ENCODE results near the gene ONECUT3.
A peak's percentile ranks its signal among the peaks of the same experiment; 100 is the strongest.

ONECUT3 gene

DNA sequence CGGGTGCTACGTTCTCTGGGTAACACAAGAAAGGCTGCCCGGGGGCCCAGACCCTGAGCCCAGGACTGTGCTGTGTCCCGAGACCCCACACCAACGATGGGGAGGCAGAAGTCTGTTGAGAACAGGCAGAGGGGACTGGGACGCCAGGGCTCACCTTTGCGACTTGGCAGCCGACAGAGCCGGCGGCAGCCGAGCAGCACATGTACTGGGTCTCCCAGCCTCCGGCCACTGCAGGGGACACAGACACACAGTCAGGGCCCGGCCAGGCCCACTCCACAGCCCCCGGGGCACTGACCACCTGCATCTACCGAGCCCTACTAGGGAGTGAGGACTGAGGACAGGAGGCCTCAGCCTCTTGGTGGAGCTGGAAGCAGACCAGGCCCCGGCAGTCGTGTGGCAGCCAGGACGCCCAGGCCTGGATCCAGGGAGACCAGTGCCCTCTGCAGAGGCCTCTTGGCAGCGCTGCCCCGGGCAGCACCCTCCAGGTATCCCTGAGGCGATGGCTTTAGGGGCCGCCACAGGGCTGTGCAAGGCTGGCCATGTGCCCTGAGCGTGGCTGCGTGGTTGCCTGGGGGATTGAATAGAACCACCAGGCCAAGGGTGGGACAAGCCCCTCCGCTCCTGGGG, 64.4 kb downstream of the ONECUT3 start:
- DNase-seq, result no peak

DNA sequence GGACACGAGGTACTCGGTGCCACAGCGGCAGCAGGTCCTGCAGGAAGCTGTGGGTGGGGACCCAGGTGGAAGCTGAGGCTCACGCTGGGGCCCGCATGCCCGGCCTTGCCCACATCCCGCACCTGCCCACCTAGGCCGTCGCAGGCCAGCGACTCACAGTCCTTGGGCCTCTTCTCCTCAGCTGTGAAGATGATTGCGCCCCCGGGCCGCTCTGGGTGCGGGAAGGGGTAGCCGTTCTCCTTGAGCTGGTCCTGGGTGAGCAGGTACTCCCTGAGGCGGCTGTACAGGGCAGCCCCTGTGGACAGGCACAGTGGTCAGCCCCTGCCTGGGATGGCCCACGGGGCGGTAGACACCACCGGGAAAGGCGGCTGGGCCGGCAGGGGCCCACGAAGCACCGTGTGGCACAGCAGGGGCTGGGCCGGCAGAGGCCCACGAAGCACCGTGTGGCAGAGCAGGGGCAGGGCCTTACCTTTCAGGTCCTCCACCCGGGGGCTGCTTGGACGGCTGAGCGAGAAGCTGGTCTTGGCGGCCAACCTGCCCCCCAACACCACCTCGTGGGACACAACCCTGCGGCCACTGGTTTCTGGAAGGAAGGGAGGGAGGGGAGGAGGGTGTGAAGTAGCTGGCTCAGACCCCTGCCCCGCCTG, 65.4 kb downstream of the ONECUT3 start:
- no peak for DNase-seq

DNA sequence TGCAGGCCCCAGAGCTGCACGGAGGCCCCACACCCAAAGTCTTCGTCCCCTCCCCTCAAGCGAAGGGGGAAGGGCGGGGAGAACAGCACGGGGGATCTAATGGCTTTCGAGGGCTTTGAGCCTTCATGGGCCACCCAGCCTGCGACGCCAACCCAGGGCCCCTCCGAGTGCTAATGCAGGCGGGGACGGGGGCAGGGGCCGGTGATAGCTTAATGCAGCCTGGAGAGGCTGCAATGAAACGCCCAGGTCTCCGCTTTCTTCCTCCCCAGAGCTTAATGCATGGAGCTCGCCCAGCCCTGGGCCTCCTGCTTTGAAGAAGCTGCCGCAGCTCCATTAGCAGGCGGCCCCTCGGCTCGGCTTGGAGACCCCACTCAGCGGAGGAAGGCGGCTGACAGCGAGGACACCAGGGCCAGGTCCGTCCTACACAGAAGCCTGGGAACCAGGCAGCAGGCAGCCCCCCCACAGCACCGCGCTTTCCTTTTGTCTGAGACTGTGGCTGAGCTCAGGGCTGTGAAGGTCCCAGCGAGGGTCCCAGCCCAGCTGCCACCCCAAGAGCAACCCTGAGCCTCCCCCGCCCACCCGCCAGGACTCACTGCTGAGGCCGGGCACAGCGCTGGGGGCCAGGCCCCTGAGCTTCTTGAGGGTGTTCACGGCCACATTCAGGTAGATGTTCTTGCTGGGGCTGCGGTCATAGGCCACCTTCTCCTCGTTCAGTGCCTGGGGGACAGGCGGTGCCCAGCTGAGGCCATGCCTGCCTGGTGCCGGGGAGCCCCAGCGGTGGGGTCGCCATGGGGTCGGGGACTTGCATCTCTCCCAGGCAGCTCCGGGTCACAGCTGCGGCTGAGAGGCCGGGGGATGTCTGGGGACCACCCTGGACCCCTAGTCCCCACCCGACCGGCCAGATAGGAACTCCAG, 66.3 kb downstream of the ONECUT3 start:
- DNase-seq, result no peak

DNA sequence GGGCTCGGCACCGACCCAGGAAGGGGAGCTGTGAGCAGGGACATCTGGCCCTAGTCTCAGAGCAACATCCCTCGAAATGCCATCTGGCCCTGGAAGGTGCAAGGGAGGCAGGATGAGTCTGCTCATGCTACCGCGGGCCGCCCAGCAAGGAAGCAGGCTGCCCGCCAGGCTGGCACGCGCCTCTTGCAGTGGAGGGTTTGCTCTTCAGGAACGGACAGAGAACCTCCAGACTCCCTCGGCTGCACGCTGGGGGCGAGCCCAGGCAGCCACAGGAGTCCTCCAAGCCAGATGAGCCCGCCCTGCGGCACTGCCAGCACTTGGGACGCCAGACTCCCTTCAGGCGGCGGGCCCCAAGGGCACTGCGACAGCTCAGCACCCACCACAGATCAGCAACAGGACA, 68.9 kb downstream of the ONECUT3 start:
- DNase-seq, result no peak

DNA sequence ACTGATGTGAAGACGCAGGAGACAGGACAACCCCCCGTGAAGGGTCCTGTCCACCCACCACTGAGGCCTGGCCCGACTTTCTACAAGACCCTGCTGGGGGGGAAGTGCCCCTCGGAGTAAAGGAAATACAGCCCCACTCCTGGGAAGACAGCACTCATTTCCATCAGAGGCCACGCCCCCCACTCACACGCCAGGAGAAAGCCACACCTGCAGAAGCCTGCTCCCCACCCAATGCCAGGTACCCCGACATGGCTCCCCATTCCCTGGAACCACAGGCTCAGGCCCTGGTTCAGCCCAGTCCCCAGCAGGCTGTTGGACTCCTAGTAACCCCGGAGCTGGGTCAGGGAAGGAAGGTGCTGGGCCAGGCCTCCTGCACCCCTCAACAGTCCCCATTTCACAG, 69.7 kb downstream of the ONECUT3 start:
- no peak for DNase-seq

DNA sequence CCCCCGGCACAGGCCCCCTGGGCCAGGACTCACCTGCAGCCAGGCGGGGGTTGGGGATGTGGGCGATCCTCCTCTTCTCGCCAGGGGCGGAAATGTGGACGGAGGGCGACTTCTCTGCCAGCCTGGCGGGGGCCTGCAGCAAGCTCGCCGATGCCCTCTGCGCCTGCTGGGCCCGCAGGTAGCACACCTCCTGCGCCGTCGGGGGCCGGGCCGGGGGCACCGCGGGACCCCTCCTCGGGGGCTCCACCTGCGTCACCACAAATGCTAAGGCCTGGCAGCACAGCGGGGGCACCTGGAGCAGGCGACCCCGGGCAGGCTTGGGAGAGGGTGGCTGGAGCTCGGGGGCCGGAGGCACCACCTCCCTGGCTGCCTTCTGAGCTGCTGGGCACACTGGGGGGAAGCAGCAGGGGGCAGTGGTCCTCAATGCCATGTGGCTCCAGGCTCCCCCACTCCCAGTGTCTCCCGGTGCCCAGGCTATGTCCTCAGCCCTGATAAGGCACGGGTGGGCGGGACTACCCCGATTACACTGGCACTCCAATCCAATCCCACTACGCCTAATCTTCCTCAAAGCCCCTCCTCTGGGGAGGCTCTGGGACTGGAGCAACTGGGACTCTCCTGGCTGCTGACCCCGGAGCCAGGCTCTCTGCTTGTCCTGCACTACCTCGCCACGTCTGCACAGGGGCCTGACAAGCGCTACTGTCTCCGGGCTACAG, 70.4 kb downstream of the ONECUT3 start:
- no peak for DNase-seq

DNA sequence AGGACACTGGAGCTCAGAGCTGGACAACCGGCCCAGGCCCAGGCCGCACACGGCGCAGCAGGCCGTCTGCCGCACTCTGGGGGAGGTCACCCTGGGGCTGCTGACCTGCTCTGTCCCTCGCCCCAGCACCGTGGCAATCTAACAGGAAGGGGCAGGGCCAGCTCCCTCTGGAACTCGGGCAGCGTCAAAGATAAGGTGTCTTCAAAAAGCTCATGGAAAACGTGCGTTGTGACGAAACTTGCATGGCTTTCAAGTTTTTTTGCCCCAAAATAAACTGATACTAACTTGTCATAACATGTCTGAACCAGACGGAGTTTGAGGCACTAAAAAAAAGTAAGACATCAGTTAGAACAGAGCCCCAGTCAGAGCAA, 70.9 kb downstream of the ONECUT3 start:
- no peak for DNase-seq

DNA sequence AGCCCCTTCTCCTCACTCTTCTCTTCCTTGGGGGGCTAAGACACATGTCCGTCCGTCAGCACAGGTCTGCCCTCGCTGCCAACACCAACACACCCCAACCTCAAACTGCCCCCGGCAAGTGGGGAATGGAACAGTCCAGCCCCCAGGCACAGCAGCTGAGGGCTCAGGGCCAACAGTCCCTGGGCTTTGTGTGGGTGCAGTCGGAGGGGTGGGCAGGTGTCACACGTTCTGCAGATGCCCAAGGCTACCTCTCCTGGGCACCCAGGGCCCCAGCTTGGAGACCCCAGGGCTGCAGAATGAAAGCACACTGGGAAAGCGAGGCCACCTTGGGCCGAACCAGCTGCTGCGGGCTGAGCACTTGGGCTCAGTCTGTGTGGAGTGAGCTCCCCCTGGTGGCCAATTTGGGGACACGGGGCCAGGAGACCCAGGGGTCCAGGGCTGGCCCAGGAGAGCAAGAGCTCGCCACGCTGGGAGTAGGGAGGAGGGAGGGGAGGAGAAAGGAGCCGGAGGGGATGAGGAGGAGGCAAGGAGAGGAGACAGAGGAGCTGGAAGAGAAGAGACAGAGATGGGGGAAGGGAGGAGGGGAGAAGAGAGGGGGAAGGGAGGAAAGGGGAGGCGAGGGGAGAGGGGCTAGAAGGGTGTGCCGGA, 72.7 kb downstream of the ONECUT3 start:
- DNase-seq, result peak; percentile 87

DNA sequence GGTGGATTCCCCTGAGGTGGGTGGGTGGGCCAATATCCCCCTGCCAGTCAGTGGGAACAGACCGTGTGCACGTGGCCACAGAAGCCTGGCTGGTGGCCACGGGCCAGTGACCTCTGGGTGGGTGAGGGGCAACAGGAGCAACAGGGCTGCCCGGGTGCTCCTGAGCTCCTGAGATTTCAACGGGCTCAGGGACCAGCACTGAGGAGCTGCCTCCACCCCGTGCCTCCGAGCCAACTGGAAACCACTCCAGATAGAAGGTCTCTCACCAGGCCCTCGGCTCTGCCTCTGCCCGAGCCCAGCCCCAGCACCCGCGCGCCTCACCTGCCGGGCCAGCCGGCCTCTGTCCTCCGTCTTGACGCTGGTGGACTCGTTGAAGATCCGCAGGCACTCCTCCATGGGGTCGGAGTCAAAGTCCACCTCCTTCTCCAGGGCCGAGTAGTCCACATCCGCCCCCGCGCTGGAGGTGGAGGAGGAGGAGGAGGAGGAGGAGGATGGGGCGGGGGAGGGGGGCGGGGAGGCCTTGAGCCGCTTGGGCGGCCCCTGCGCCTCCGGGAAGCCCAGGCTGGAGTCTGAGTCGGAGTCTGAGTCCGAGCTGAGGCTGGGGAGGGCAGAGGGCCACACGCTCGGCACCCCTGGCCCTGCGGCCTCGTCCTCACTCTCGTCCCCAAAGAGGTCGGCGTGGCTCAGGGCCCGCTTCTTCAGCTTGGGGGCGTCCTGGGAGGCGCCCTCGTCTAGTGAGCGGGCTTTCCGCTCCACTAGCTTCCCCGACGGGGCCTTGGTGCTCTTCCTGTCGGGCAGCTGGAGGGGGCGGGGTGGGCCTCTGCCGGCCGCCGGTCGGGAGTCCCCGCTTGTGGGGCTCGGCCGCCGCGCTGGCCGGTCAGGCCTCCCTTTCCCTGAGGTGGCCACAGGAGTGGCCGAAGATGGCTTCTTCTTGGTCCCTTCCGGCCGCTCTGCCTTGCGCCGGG, 73.5 kb downstream of the ONECUT3 start:
- no peak for DNase-seq

DNA sequence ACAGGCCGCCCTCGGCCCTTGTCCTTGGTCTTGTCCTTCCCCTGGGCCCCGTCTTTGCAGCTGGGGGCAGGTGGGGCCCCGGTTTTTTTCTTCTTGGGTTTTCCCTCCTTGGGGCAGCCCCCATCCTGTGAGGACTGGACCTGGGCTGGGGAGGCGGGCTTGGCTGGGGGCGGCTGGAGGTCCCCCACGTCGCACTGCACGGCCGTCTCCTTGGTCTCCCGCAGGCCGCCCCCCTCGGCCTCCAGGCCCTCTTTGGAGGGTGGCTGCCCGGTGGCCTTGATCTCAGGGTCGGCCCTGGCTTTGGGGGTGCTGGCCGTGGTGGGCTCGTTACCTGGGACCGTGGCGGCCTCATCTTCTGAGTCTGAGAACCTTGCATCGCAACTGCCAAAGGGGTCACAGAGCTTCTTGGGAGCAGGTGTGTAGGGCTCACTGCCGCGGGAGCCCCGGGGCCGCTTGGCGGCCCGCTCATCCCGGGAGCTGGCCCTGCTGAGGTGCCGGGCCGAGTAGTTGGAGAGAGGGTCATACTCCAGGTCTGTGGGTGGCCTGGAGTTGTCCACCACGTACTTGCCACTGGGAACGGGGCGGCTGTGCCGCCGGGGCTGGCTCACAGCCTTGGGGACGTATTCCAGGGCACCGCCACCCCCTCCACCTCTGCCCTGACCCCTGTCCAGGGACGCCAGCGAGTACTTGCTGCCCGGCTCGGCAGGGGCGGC, 74.4 kb downstream of the ONECUT3 start:
- DNase-seq, result no peak

DNA sequence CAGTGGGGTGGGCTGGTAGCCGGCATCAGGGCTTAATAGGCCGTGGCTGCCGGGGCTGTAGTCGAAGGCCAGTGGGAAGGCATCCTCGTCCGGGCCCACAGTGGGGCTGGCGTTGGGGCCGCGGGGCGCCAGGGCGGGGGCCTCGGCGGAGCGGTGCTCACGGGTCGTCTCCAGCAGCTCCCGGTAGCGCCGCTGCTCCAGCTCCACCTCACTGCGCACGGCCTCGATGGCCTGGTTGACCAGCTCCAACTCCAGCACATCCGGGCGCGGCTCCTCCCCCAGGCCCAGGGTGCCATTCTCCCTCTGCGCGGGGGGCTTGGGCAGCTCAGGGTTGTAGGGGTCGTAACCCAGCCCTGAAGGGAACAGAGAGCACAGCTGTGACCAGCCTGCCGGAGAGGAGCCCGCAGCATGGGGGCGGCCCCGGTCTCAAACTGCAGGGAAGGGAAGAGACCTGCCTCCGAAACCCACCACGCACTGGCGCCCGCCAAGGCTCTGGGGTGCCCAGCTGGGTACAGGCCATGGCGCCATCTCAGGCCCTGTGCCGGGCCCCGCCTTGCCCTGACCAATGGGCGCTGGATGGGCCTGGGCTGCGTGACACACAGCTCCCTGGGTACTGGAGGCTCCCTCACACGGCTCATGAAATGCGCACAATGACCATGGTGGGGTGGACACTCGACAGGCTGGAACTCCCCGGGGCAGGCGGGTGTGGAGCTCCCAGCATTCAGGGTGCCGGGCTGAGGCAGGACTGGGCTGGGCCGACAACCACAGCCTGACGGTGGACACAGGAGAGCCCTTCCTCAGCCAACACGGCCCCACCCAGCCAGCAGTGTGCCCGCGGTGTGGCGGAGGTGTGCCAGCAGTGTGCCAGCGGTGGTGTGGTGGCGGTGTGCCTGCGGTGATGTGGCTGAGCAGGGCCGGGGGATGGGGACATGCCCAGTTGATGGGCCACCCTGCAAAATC, 75.3 kb downstream of the ONECUT3 start:
- no peak for DNase-seq

DNA sequence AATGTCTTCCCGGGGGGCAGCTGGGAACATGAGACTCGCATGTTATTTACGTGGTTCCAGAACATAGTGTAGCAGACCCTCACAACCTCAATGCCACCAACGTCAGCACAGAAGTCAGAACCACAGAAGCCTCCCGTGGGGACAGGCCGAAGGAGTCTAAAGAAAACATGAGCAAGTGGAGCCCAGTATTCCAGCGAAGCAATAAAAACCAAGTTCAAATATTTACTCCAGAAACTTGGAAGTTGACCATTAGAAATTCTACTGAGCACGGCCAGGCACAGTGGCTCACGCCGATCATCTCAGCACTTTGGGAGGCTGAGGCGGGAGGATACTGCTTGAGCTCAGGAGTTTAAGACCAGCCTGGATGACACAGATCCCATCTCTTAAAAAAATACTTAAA, 76.7 kb downstream of the ONECUT3 start:
- DNase-seq, result no peak

DNA sequence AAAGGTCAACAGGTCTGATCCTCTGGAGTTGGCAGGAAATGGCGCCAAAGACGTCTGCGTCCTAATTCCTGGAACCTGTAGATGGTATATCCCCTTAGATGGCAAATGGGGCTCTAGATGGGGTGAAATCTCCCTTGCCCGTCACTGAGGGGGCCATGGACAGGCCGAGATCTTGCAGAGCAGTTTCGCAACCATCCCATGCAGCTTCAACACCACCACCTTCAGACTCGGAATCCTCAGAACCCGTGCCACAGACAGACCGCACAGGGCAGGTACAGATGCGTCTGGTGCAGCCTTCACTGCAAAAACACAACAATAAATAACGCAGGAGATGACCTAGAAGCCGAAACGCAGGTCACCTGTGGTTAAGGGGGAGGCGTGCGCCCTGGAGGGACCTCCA, 77.3 kb downstream of the ONECUT3 start:
- no peak for DNase-seq

All from stimulated activated CD8-positive, alpha-beta memory T cell treated with anti-CD3 and anti-CD28 coated beads, Interleukin-4, amount 100 ng/mL, for 48 hours (primary cell).